ENCODE data around the gene PHF21B. TPM values are rescaled to one million over a fixed set of nuclear protein-coding genes. Genes with fewer than 3 reads are reported as not detected.

The PHF21B gene
- total and polyA plus RNA-seq, 2 of the 8 experiments (the other 6 are each of a cell fraction or from before 2014, with no cell fraction given): 19.3 to 68.1 TPM

- no peak for FAIRE-seq
Measured at GRCh38 chr22:44862981-44863860, 146.6 kb downstream of the PHF21B start.

More at GRCh38 chr22:44862981-44863860, 146.6 kb downstream of the PHF21B start:
- H3K23me2 ChIP-seq (ENCODE audit: low read depth, low read length): no peaks in the 10 kb centered on the region
- H3K79me2 ChIP-seq (ENCODE audit: control insufficient read depth in 1 of 2, insufficient read depth in 2 of 2, low read length in 2 of 2): no peaks in the 10 kb centered on the region
- no peak overlapping the region for H3K23ac ChIP-seq (ENCODE audit: insufficient read length)
- H2AFZ ChIP-seq (ENCODE audit: low read length): no peak overlapping the region
- H3K27me3 ChIP-seq (replicated peaks in 1 of 4; ENCODE audit: control insufficient read depth in 3 of 4, extremely low read depth in 1 of 4, insufficient read depth in 3 of 4, low read length in 3 of 4): no peaks in the 10 kb centered on the region
- H2BK15ac ChIP-seq (ENCODE audit: low read length): no peak overlapping the region
- no peaks in the 10 kb centered on the region for H3K79me1 ChIP-seq (ENCODE audit: low read depth, low read length)
- H4K5ac ChIP-seq (ENCODE audit: insufficient read length, low read depth, low read length): no peak overlapping the region
- TF ChIP-seq POLR2A (IDR thresholded peaks at IDR 0.05; ENCODE audit: control extremely low read depth in 1 of 2, low read depth in 2 of 2, low read length in 2 of 2) (peak in 1 of 2 experiments; percentile 45; a peak in 1 of 3 replicates), ATF3 (IDR thresholded peaks at IDR 0.05; ENCODE audit: insufficient read depth, low read depth, low read length) (peak; percentile 37; the same call in 1 of the 2 replicates), CHD2 (IDR thresholded peaks at IDR 0.05; ENCODE audit: low read length) (peak; percentile 60; the same call in 1 of the 2 replicates), USF2 (IDR thresholded peaks at IDR 0.05; ENCODE audit: low read length) (peak; percentile 77), BRCA1 (IDR thresholded peaks at IDR 0.05; ENCODE audit: low read depth, low read length) (no peak), POLR2AphosphoS5 (IDR thresholded peaks at IDR 0.05; ENCODE audit: low read depth, low read length) (peak; percentile 47; the same call in 1 of the 2 replicates)
- no peak overlapping the region for H3K14ac ChIP-seq (ENCODE audit: insufficient read length)
- H3K4ac ChIP-seq (replicated peaks; ENCODE audit: insufficient read length, low read depth, low read length): no peak overlapping the region
- DNase-seq (ENCODE audit: low read depth in 1 of 2, low spot score in 2 of 2): peak in 1 of 2 experiments; percentile 66
- peaks cover 0 to 6% of the 10 kb centered on the region in 2 experiments for H4K20me1 ChIP-seq (replicated peaks in 1 of 2; ENCODE audit: control insufficient read depth in 1 of 2, insufficient read depth in 2 of 2, low read length in 2 of 2)
- no peak overlapping the region for H2BK120ac ChIP-seq (replicated peaks; ENCODE audit: low read depth, low read length)
- H2BK12ac ChIP-seq (ENCODE audit: low read depth, low read length): no peak overlapping the region
- no peak overlapping the region for H3K27ac ChIP-seq (ENCODE audit: low read depth, low read length)
- 88% methylated on average over 19 of the region's 19 CpGs; no CpG with 5 or more reads in 1 of the 2 experiments for WGBS, 2 experiments (ENCODE audit: extremely low coverage in 1 of 2, insufficient coverage in 1 of 2, insufficient read length in 1 of 2, insufficient replicate concordance in 2 of 2, low coverage in 1 of 2, low lambda C conversion rate in 2 of 2, missing lambda C conversion rate in 1 of 2)
- ChIA-PET POLR2A (ENCODE audit: partially characterized antibody) (interaction anchor here (1.3 to 1.7 kb wide), 2 partner anchors 16 to 132 kb away, joined by 3 to 4 read pairs; no protein-coding TSS in a partner anchor), CTCF (ENCODE audit: partially characterized antibody) (interaction anchor here (0.8 to 1.8 kb wide), 4 partner anchors 16 to 49 kb away, joined by 3 to 4 read pairs (median 4); no protein-coding TSS in a partner anchor)
- H4K91ac ChIP-seq (replicated peaks; ENCODE audit: insufficient read length, low read length): no peak overlapping the region
- H2BK5ac ChIP-seq (ENCODE audit: low read depth, low read length): 0 out of 2 replicates have a peak overlapping the region, but pooled peaks have one; percentile 4
- H3K4me3 ChIP-seq (ENCODE audit: extremely low read depth in 1 of 4, insufficient read depth in 2 of 4, low read depth in 3 of 4, low read length in 4 of 4): no peak overlapping the region
- H3K4me2 ChIP-seq (ENCODE audit: insufficient read depth in 1 of 2, low read depth in 2 of 2, low read length in 2 of 2): no peak overlapping the region
- no peaks in the 10 kb centered on the region for H3K9me3 ChIP-seq (ENCODE audit: insufficient read depth in 2 of 2, low read depth in 1 of 2, low read length in 1 of 2)
- H3K36me3 ChIP-seq (ENCODE audit: control insufficient read depth in 2 of 4, insufficient read depth in 4 of 4, low read length in 3 of 4): no peaks in the 10 kb centered on the region; a peak in 1 of 8 replicates
- H4K8ac ChIP-seq (ENCODE audit: extremely low read depth, insufficient read depth, low read length): no peak overlapping the region
- no peak overlapping the region for H3K56ac ChIP-seq (replicated peaks; ENCODE audit: insufficient read length, low read depth, low read length)
- no peak overlapping the region for H3K9ac ChIP-seq (replicated peaks in 1 of 4; ENCODE audit: extremely low read depth in 1 of 4, low read depth in 3 of 4, low read length in 3 of 4)
- H2BK20ac ChIP-seq (ENCODE audit: low read length): no peak overlapping the region
- peak overlapping the region; percentile 73; the same call in 1 of the 2 replicates for H3K18ac ChIP-seq (ENCODE audit: extremely low read depth, low read length)
- H3K4me1 ChIP-seq (replicated peaks in 1 of 4; ENCODE audit: control insufficient read depth in 3 of 4, insufficient read depth in 4 of 4, low read length in 3 of 4): peaks cover 0 to 5% (median 0%) of the 10 kb centered on the region in 4 experiments; a peak in 3 of 7 replicates
- H2AK5ac ChIP-seq (ENCODE audit: low read depth, low read length): no peak overlapping the region

All from H1 (cell line).